Measurements from ENCODE around the gene HTR1A. TPM values are rescaled to one million over a fixed set of nuclear protein-coding genes. Genes with fewer than 3 reads are reported as not detected.

HTR1A gene
- 1 to 10 TPM in 2 of 4 donors, under 1 TPM in 1, not detected in 1; 0.38 to 1.8 (median 1.1) TPM for total RNA-seq

DNA sequence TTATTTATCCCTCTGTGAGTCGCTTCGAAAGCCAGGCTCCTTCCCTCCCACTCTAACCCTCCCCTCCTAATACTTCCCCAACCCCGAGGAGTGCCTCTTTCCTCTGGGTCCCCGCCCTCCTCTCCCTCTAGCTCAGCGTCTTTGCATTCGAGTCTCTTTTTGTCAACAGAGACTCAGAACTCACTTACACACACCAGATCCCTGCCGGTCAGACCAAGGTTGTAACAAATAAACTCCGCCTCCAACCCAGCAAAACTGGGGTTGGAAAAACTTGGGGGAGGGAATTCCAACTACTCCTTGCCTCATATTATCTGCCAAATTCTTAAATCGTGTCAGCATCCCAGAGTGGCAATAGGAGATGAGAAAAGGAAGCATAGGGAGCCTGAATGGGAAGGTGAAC is at the start of gene HTR1A:
Gene HTR1A, minus strand, starts transcription at position 167 of the 400 bp plus-strand sequence. CDS start 726 bp downstream, outside the sequence.
- no peak within 1 kb of the TSS for H3K27ac ChIP-seq
- no peaks in the 10 kb centered on the region for H3K9me3 ChIP-seq
- H3K36me3 ChIP-seq: no peaks in the 10 kb centered on the region
- H3K4me1 ChIP-seq: no peaks in the 10 kb centered on the region
- no peak for DNase-seq
- H3K4me3 ChIP-seq (replicated peaks in 1 of 3): no peak within 1 kb of the TSS
- WGBS, 2 donors: 6 to 8% methylated on average over 9 of the region's 9 CpGs
- H3K27me3 ChIP-seq: no peaks in the 10 kb centered on the region
- TF ChIP-seq, protein P1, sequence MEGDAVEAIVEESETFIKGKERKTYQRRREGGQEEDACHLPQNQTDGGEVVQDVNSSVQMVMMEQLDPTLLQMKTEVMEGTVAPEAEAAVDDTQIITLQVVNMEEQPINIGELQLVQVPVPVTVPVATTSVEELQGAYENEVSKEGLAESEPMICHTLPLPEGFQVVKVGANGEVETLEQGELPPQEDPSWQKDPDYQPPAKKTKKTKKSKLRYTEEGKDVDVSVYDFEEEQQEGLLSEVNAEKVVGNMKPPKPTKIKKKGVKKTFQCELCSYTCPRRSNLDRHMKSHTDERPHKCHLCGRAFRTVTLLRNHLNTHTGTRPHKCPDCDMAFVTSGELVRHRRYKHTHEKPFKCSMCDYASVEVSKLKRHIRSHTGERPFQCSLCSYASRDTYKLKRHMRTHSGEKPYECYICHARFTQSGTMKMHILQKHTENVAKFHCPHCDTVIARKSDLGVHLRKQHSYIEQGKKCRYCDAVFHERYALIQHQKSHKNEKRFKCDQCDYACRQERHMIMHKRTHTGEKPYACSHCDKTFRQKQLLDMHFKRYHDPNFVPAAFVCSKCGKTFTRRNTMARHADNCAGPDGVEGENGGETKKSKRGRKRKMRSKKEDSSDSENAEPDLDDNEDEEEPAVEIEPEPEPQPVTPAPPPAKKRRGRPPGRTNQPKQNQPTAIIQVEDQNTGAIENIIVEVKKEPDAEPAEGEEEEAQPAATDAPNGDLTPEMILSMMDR (IDR thresholded peaks at IDR 0.05): no peak
- intact Hi-C loops (cut with DNase I): no loop called here

DNA sequence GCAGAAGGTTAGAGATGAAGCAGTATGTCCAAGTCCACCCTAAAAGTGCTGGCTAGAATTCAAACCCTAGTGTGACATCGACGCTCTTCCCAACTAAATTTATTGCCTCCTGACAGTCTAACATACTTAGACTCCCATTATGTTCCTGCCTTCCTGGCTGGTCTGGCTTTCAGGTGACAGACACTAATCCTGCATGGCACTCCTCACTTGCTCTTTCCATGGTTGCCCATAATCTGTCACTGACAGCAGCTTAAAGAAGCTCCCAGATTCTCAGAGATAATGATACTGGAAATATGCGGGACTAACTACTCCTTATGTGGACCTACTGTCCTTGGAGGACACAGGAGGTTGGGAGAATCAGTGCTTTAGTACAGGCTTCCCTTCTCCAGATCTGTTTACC is 41.7 kb upstream of the HTR1A start:
- H3K36me3 ChIP-seq: no peaks in the 10 kb centered on the region
- no peak overlapping the region for H3K4me3 ChIP-seq (replicated peaks in 1 of 3)
- no peak overlapping the region for H3K27ac ChIP-seq
- 83 to 88% methylated on average over 3 of the region's 3 CpGs for WGBS, 2 donors
- intact Hi-C loops (cut with DNase I): no loop called here
- no peak for TF ChIP-seq POLR2A (IDR thresholded peaks at IDR 0.05)
- TF ChIP-seq, protein P1 (IDR thresholded peaks at IDR 0.05): no peak
- H3K9me3 ChIP-seq: no peaks in the 10 kb centered on the region
- no peaks in the 10 kb centered on the region for H3K4me1 ChIP-seq
- no peaks in the 10 kb centered on the region for H3K27me3 ChIP-seq
- DNase-seq: no peak

DNA sequence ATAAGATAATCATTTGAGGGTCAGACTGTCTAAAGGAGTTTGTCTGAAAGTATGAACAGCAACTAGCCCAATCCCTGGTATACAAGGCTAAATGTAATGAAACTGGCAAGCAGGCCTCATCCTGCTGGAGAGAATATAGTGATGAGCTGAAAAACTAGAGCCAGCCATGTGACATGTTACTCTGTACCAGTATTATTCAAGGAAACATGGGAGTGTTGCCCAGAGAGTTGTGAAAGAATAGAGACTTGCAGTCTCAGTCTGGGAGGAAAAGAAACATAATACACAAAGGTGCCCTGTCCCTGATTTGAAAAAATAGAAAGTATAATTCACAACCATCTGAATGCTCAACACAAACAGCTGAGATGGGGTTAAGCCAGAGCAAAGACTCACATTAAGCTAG is 37.9 kb upstream of the HTR1A start:
- no peak overlapping the region for H3K4me3 ChIP-seq (replicated peaks in 1 of 3)
- TF ChIP-seq, protein P1 (IDR thresholded peaks at IDR 0.05): no peak
- TF ChIP-seq POLR2A (IDR thresholded peaks at IDR 0.05): no peak
- intact Hi-C loops (cut with DNase I): no loop called here
- no peaks in the 10 kb centered on the region for H3K9me3 ChIP-seq
- DNase-seq: no peak
- no peaks in the 10 kb centered on the region for H3K4me1 ChIP-seq
- no peaks in the 10 kb centered on the region for H3K36me3 ChIP-seq
- H3K27me3 ChIP-seq: no peaks in the 10 kb centered on the region
- no peak overlapping the region for H3K27ac ChIP-seq

DNA sequence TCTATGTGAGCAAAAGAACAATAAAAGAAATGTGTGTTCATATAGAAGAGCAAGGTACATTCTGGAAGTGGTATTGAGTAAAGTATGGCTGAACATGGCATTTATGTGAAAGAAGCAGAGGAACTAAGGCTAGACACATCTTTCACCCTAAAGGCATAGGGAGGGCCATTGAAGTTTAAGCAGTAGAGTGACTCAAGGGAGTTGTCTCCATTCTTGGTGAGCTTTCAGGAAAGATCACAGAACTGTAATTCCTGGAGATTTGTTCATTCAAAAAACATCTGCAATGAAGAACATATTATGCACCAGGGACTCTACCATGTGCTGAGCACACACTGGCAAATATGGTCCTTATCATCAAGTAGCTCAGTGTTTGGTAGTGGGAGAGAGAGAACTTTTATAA is 24.8 kb upstream of the HTR1A start:
- Histone ChIP-seq H3K4me3 (replicated peaks in 1 of 3) (no peak overlapping the region), H3K27ac (no peak overlapping the region), H3K36me3 (no peaks in the 10 kb centered on the region), H3K4me1 (no peaks in the 10 kb centered on the region), H3K27me3 (no peaks in the 10 kb centered on the region), H3K9me3 (no peaks in the 10 kb centered on the region)
- no peak for DNase-seq
- TF ChIP-seq POLR2A (IDR thresholded peaks at IDR 0.05): no peak
- TF ChIP-seq, protein P1 (IDR thresholded peaks at IDR 0.05): no peak
- intact Hi-C loops (cut with DNase I): no loop called here

DNA sequence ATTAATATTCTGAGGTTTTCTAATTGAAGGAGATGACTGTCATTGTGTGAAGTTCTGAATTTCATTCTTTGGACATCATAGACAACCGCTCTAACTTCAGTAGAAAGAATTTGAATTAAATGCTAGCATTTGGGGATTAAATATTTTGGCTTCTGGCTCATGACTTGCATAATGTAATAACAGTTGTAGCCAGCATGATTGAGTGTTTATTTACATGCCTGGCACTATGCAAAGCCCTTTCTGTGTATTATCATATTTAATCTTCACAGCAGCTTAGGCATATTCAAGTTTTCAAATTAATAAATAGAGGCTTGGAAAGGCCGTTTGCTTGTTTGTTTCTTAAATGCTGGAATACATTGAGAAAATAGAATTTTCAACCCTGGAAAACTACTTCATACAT is 19.6 kb upstream of the HTR1A start:
- Histone ChIP-seq H3K27me3 (no peaks in the 10 kb centered on the region), H3K4me3 (replicated peaks in 1 of 3) (no peak overlapping the region), H3K27ac (no peak overlapping the region), H3K36me3 (no peaks in the 10 kb centered on the region), H3K9me3 (no peaks in the 10 kb centered on the region), H3K4me1 (no peaks in the 10 kb centered on the region)
- no peak for TF ChIP-seq POLR2A (IDR thresholded peaks at IDR 0.05)
- TF ChIP-seq, protein P1 (IDR thresholded peaks at IDR 0.05): no peak
- WGBS, 2 donors: 68 to 73% methylated on average over 2 of the region's 2 CpGs
- no peak for DNase-seq
- intact Hi-C loops (cut with DNase I): no loop called here

All from thyroid gland (tissue), 4 donors.